Neutrophil (primary cell): ENCODE measurements around the gene BAZ2B.

Experiments used
- H3K27ac ChIP-seq: fragments of 200-600 bp; sonication (generic); 2 replicates; pipeline ENCODE4 v1.5.1; 2016; ENCODE audit warnings: mild to moderate bottlenecking, moderate library complexity
- H3K27me3 ChIP-seq: fragments of 200-600 bp; sonication (generic); 2 replicates; pipeline ENCODE4 v1.6.0; 2016; ENCODE audit warnings: mild to moderate bottlenecking
- H3K36me3 ChIP-seq: fragments of 200-600 bp; sonication (generic); 2 replicates; pipeline ENCODE4 v1.5.1; 2017
- H3K4me1 ChIP-seq, 2 experiments: fragments of 200-600 bp in 1 of 2; sonication (generic) in 1 of 2; 1 replicate in 1 of 2; 2 replicates in 1 of 2; pipeline versions ENCODE4 v1.5.1 to v1.6.1; 2013 to 2016; ENCODE audit warnings: low read depth in 1 of 2, low read length in 1 of 2, mild to moderate bottlenecking in 1 of 2, moderate library complexity in 1 of 2; ENCODE audit not compliant: control insufficient read depth in 1 of 2, insufficient read depth in 1 of 2
- H3K4me3 ChIP-seq, 2 experiments: fragments of 200-600 bp in 1 of 2; sonication (generic) in 1 of 2; 1 replicate in 1 of 2; 2 replicates in 1 of 2; pipeline ENCODE4 v1.5.1; 2013 to 2016; ENCODE audit warnings: low read depth in 1 of 2, low read length in 1 of 2, mild to moderate bottlenecking in 1 of 2, moderate library complexity in 1 of 2
- H3K9me3 ChIP-seq: fragments of 200-600 bp; sonication (generic); 2 replicates; pipeline ENCODE4 v1.5.1; 2016
- TF ChIP-seq, protein P1 (sequence below): fragments of 200-600 bp; sonication (generic); IDR thresholded peaks from 2 replicates; pipeline ENCODE4 v1.5.1; 2016; ENCODE audit warnings: antibody characterized with exemption

BAZ2B gene

DNA sequence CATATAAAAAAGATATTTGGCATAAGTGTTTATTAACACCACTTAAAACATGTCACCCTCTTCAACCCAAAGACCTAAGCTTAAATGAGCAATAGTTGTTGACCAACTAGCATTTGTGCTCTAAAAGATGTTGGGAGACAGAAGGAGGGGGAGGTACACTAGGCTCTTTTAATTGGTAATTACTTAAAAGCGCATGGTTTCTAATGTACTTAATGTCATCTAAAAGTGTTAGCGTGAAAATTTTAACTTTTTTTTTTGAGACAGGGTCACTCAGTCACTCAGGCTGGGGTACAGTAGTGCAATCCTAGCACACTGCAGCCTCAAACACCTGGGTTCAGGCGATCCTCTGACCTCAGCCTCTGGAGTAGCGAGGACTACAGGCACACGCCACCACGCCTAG is 335.3 kb downstream of the BAZ2B start:
- no peak overlapping the region for H3K4me3 ChIP-seq
- H3K4me1 ChIP-seq = peaks cover 5 to 6% of the 10 kb centered on the region in 2 experiments
- H3K27me3 ChIP-seq = no peaks in the 10 kb centered on the region
- TF ChIP-seq, protein P1, sequence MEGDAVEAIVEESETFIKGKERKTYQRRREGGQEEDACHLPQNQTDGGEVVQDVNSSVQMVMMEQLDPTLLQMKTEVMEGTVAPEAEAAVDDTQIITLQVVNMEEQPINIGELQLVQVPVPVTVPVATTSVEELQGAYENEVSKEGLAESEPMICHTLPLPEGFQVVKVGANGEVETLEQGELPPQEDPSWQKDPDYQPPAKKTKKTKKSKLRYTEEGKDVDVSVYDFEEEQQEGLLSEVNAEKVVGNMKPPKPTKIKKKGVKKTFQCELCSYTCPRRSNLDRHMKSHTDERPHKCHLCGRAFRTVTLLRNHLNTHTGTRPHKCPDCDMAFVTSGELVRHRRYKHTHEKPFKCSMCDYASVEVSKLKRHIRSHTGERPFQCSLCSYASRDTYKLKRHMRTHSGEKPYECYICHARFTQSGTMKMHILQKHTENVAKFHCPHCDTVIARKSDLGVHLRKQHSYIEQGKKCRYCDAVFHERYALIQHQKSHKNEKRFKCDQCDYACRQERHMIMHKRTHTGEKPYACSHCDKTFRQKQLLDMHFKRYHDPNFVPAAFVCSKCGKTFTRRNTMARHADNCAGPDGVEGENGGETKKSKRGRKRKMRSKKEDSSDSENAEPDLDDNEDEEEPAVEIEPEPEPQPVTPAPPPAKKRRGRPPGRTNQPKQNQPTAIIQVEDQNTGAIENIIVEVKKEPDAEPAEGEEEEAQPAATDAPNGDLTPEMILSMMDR = no peak
- no peaks in the 10 kb centered on the region for H3K36me3 ChIP-seq
- no peak overlapping the region for H3K27ac ChIP-seq
- no peaks in the 10 kb centered on the region for H3K9me3 ChIP-seq

DNA sequence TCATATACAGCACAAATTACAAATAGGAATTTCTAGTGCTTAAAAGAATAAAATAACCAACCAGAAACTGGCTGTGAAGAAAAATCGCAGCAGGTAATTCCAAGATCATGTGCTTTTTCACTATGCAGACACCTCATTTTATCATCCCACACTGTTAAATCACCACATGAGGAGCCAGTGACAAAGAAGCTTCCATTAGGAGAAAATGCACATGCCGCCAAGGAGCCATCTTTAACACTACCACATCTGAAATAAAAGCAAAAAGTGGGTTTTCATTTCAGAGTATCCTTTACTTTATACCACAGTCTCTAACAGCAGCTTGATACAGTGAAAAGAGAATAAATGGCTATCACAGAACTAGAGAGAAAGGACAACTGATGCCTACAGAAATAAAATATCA is 336.6 kb downstream of the BAZ2B start:
- TF ChIP-seq, protein P1 = no peak
- H3K4me3 ChIP-seq = no peak overlapping the region
- H3K4me1 ChIP-seq = no peaks in the 10 kb centered on the region
- H3K9me3 ChIP-seq = no peaks in the 10 kb centered on the region
- H3K27me3 ChIP-seq = no peaks in the 10 kb centered on the region
- no peaks in the 10 kb centered on the region for H3K36me3 ChIP-seq
- no peak overlapping the region for H3K27ac ChIP-seq

DNA sequence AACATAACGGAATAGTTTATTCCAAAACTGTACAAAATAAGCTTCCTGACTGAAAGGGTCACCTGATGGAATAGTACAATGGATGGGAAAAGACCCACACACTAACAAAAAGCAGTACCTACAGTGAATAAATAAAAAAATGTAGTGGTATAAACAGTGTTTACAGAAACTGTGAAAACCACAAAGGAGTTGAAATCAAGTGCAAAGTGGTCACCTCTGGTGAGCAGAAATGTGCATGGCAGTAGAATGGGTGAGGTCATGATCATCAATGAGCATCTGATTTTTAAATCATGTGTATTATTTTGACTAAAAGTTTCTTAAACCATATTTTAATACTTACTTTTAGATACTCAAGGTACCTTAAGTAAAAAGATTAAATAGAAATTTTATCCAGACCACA is 341.2 kb downstream of the BAZ2B start:
- Histone ChIP-seq H3K9me3 (no peaks in the 10 kb centered on the region), H3K36me3 (peaks cover 8% of the 10 kb centered on the region)
- TF ChIP-seq, protein P1 = no peak

DNA sequence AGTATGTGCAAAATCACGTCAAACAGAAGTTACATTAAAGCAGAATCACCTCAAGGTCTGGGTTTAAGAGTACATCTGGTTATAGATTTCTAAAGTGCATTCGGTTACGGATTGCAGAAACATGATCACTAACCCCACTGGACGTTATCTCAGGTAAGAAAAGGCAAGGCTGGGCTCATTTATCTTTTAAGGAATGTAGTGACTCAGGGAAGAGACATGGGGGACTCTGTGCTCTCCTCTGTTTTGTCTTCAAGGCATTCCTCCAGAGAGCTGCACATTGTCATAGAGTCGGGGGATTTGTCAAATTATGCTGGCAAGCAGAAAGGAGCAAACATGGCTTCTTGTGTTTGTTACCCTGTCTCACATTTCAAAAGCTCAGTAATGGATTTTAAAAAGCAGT is 344.2 kb downstream of the BAZ2B start:
- Histone ChIP-seq H3K27ac (no peak overlapping the region), H3K9me3 (no peaks in the 10 kb centered on the region), H3K27me3 (no peaks in the 10 kb centered on the region), H3K4me1 (no peaks in the 10 kb centered on the region), H3K36me3 (peaks cover 8% of the 10 kb centered on the region), H3K4me3 (no peak overlapping the region)
- TF ChIP-seq, protein P1 = no peak

More for the DNA sequence above, 341.2 kb downstream of the BAZ2B start:
- H3K27ac ChIP-seq = no peak overlapping the region
- H3K4me3 ChIP-seq = no peak overlapping the region
- no peaks in the 10 kb centered on the region for H3K27me3 ChIP-seq
- no peaks in the 10 kb centered on the region for H3K4me1 ChIP-seq

DNA sequence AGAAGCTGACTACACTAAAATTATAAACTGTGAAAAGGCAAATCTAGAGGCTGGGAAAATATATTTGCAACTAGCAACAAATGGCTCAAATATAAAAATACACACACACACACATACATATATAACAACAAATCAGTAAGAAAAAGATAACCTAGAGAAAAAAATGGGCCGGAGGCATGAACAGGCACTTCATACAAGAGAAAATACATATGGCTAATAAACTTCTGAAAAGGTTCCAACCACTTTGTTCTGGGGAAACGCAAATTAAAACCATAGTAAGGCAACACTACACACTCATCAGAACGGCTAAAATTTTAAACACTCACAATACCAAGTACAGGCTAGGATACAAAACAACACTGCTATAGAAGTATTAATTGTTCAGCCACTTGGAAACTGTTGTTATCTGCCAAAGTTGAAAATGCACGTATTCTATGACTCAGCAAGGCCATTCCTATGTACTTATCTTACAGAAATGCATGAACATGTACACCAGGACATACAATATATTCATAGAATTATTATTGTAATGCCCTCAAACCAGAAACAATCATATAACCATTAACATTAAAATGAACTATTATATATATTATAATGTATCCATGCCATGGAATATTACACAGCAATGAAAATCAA is 345.5 kb downstream of the BAZ2B start:
- Histone ChIP-seq H3K27ac (no peak overlapping the region), H3K36me3 (peaks cover 8% of the 10 kb centered on the region), H3K4me1 (no peaks in the 10 kb centered on the region), H3K4me3 (no peak overlapping the region), H3K9me3 (no peaks in the 10 kb centered on the region), H3K27me3 (no peaks in the 10 kb centered on the region)
- TF ChIP-seq, protein P1 = no peak
